IgD-negative memory B cell (primary cell): ENCODE data around the gene RAD51B. TPM values are rescaled to one million over a fixed set of nuclear protein-coding genes. Genes with fewer than 3 reads are reported as not detected.
A peak's percentile ranks its signal among the peaks of the same experiment; 100 is the strongest.
"Not testable (repeated sequence)": the region's sequence is repeated elsewhere in the genome, so short reads cannot be mapped to it uniquely, and the experiment has no call there.

Experiments
- H3K27ac Mint-ChIP-seq, 3 donors: one replicate each; pipeline ENCODE4 v1.8.0; 2020 to 2022; ENCODE audit warnings: mild to moderate bottlenecking in 3 of 3, mixed read lengths in 3 of 3, moderate library complexity in 1 of 3
- H3K27me3 Mint-ChIP-seq: one replicate; pipeline ENCODE4 v1.8.0; 2021; ENCODE audit warnings: mixed read lengths
- H3K36me3 Mint-ChIP-seq: one replicate; pipeline ENCODE4 v1.8.0; 2020; ENCODE audit warnings: mild to moderate bottlenecking, mixed read lengths
- H3K4me1 Mint-ChIP-seq, 3 donors: one replicate each; pipeline ENCODE4 v1.8.0; 2020 to 2022; ENCODE audit warnings: mixed read lengths in 3 of 3, mild to moderate bottlenecking in 1 of 3
- H3K4me3 Mint-ChIP-seq, 4 donors: one replicate each; pipeline ENCODE4 v1.8.0; 2020 to 2022; ENCODE audit warnings: mild to moderate bottlenecking in 4 of 4, mixed read lengths in 4 of 4, moderate library complexity in 3 of 4
- H3K9me3 Mint-ChIP-seq, 3 donors: one replicate each; pipeline ENCODE4 v1.8.0; 2020 to 2021; ENCODE audit warnings: mixed read lengths in 3 of 3, mild to moderate bottlenecking in 1 of 3
- polyA plus RNA-seq: library from polyadenylated mRNA; unstranded; fragments of 300-500 nt; fragmentation: Illumina TruSeq; gene quantifications from one replicate; pipeline ENCODE4 v1.2.3, GENCODE V29; 2021

RAD51B gene
- polyA plus RNA-seq, 1 donor from 2014 or later: 24.9 TPM

DNA sequence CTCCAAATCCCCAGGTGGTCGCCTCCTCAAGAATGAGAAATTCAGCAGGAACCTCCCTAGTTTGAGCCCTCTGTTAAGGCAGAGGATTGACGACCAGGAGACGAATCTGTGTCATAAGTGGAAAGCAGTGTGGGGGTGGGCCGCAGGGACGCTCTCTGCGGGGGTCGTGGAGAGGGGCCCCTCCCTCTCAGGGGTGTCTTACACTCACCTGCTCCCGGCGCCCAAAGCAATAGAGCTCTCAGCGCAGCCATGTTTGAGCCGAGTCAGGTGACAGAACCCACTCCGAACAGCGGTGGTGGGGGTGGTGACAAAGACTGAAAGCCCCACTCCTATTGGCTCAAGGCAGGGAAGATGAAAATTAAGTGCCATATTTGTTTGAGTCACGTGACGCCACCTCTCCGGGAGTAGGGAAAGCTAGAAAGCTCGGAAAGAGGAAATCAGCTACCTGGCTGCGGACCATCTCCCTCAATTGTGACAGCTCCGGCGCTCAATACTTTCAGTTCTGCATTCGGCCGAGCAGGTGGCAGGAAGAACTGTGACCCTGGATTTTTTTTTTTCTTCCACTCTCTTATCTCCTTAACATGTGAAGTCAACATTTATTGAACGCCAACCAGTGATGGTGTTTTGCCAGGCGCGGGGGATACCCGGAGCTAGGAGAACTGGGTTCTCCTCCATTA is 3.1 kb upstream of the RAD51B start, which contains the start of gene ZFYVE26:
Gene ZFYVE26, minus strand, starts transcription at position 265 of the 677 bp plus-strand sequence. CDS start 627 bp downstream, outside the sequence.
- Mint-ChIP-seq H3K9me3 (no peaks in the 10 kb centered on the region), H3K36me3 (peaks cover 5% of the 10 kb centered on the region), H3K4me1 (peaks cover 28 to 45% (median 43%) of the 10 kb centered on the region in 3 donors), H3K27me3 (no peaks in the 10 kb centered on the region), H3K27ac (peak within 1 kb of the TSS; percentile 84 to 98 (median 95)), H3K4me3 (peak within 1 kb of the TSS; percentile 94 to 99 (median 96))

DNA sequence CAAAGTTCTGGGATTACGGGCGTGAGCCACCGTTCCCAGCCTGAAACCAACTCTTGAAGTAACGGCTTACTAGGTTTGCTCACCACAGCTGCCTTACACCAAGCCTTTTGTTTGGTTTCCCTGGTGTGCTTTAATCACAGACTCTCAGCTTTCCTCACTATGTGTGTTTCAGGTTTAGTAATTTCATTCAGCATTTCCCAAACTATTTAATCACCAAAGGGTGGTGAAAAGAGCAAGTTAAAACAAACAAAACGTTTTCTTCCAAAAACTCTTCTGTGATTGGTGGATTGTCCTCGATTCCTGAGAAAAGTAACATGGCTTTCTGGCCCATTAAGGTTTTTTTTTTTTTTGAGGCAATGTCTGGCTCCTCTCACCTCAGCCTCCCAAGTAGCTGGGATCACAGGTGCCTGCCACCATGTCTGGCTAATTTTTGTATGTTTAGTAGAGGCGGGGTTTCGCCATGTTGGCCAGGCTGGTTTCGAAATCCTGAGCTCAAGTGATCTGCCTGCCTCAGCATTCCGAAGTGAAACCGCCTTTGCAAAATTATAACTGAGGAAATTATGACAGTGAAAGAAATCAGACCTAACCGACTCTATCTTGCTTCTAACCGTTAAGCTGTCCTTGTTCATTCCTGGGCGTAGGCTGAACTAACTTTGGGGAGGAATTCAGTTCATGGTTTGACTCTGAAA is 1.7 kb upstream of the RAD51B start:
- Mint-ChIP-seq H3K36me3 (peaks cover 4% of the 10 kb centered on the region), H3K27me3 (no peaks in the 10 kb centered on the region), H3K4me3 (peak overlapping the region in 3 of 4 donors; percentile 66 to 98 (median 97)), H3K9me3 (no peaks in the 10 kb centered on the region), H3K4me1 (peaks cover 20 to 43% (median 43%) of the 10 kb centered on the region in 3 donors), H3K27ac (peak overlapping the region; percentile 13 to 59 (median 28))

DNA sequence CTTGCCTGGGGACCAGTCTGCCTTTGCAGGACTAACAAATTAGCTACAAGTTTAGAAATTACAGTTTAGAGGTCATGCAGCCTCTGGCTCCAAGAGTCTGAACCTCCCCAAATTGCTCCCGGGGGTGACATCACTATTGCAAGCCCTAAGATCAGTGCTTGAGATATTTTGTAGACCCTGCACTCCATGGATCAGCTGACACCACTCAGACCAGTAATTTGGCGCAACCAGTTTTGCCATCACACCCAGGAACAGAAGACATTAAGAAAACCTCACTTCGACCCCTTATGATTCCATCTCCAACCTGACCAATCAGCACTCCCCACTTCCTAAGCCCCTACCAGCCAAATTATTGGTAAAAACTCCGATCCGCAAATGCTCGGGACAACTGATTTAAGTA is 1.1 kb upstream of the RAD51B start:
- Mint-ChIP-seq H3K4me1 (peaks cover 20 to 43% (median 43%) of the 10 kb centered on the region in 3 donors), H3K4me3 (peak overlapping the region; percentile 78 to 99 (median 98)), H3K27ac (peak overlapping the region; percentile 13 to 89 (median 59))
- H3K27me3 Mint-ChIP-seq, H3K9me3 Mint-ChIP-seq, H3K36me3 Mint-ChIP-seq: not testable (repeated sequence)

DNA sequence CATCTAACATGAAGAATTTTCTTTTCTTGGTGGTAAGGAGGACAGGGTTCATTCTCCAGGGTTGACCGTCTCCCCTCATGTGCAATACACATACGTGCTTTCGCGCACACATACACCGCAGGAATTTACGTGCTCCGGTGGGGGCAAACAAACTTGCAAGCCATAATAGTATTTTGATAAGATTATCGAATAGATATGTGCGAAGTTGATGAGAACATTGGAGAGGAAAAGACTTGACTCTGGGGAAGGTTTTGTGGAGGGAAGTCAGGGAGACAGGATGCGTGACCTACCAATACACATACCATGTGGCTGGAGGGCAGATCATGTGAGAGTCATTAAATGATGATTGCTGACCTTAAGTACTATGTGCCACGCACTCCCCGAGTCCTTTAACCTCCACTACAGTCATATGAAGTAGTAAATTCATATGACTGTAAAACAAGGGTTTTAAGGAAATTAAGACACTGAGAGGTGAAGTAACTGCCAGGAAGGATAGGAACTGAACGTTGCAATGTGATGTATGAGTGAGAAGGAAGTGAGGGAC is 921 bp downstream of the RAD51B start:
- Mint-ChIP-seq H3K36me3 (peaks cover 1% of the 10 kb centered on the region), H3K9me3 (no peaks in the 10 kb centered on the region), H3K4me3 (peak overlapping the region; percentile 97 to 100 (median 98)), H3K27me3 (no peaks in the 10 kb centered on the region), H3K4me1 (peaks cover 15 to 34% (median 29%) of the 10 kb centered on the region in 3 donors), H3K27ac (peak overlapping the region; percentile 89 to 98 (median 97))

DNA sequence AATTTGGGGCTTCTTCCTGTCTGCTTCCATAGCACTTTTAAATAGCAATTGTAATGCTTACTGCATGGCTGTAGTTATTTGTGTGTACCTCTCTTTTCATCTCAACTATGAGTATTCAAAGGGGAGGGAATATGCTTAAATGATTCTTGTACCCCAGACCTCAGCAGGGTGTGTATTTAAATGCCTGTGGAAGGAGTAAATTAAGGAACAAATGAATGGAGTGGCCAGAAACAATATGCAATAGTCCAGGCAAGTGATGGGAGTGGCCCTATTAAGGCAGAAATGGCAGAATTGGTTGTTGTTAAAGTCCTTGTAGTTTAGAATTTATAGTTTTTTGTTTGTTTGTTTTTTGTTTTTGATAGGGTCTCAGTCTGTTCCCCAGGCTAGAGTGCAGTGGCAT is 1.5 kb downstream of the RAD51B start:
- Mint-ChIP-seq H3K4me3 (peak overlapping the region; percentile 58 to 99 (median 98)), H3K4me1 (peaks cover 15 to 31% (median 25%) of the 10 kb centered on the region in 3 donors), H3K36me3 (peaks cover 3% of the 10 kb centered on the region), H3K9me3 (no peaks in the 10 kb centered on the region), H3K27me3 (no peaks in the 10 kb centered on the region), H3K27ac (no peak overlapping the region)

DNA sequence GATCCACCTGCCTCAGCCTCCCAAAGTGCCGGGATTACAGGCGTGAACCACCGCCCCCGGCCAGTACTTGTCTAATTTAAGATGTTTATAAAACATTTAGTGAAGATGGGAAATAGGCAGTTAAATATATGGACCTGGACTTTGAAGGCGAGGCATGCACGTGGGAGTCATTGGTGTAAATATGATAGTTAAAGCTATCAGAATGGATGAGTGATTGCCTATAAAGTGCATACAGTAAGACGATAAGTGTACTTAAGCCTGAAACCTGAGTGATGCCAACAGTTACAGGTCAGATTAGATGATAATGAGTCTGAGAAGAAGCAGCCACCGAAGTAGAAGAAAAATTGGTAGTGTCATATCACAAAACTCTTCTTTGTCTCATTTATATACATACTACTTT is 11.5 kb downstream of the RAD51B start:
- no peak overlapping the region for H3K4me3 Mint-ChIP-seq
- H3K4me1 Mint-ChIP-seq: peaks cover 0 to 2% (median 0%) of the 10 kb centered on the region in 3 donors
- peaks cover 17% of the 10 kb centered on the region for H3K36me3 Mint-ChIP-seq
- no peak overlapping the region for H3K27ac Mint-ChIP-seq
- H3K9me3 Mint-ChIP-seq: no peaks in the 10 kb centered on the region
- H3K27me3 Mint-ChIP-seq: no peaks in the 10 kb centered on the region

DNA sequence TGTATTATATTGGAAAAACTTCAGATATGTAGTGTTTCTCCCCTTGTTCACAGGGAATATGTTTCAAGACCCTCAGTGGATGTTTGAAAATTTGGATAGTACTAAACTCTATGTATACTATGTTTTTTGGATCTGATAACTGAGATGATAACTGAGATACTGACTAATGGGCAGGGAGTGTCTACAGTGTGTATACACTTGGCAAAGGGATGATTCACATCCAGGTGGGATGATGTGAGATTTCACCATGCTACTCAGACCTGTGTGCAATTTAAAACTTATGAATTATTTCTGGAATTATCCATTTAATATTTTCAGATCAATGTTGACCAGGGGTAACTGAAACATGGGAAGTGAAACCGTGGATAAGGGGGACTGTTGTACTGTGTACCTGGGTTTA is 13.8 kb downstream of the RAD51B start:
- Mint-ChIP-seq H3K4me3 (no peak overlapping the region), H3K36me3 (peaks cover 9% of the 10 kb centered on the region), H3K4me1 (peaks cover 0 to 5% (median 2%) of the 10 kb centered on the region in 3 donors), H3K27ac (peak overlapping the region in 1 of 3 donors; percentile 50), H3K27me3 (no peaks in the 10 kb centered on the region), H3K9me3 (no peaks in the 10 kb centered on the region)

DNA sequence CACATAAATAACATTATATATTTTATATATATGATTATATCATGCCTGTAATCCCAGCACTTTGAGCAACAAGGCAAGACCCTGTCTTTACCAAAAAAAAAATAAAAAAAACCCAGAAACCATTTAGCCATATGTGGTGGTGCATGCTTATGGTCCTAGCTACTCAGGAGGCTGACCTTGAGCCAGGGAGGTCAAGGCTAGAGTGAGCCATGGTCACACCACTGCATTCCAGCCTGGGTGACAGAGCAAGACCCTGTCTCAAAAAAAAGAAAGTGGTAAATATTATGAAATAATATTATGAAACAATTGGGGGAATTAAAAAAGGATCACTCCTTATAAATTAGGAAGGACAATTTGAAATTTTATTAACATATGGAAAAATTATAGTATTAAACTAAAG is 16.0 kb downstream of the RAD51B start:
- no peaks in the 10 kb centered on the region for H3K9me3 Mint-ChIP-seq
- no peak overlapping the region for H3K4me3 Mint-ChIP-seq
- H3K36me3 Mint-ChIP-seq: peaks cover 1% of the 10 kb centered on the region
- H3K4me1 Mint-ChIP-seq: peaks cover 0 to 5% (median 2%) of the 10 kb centered on the region in 3 donors
- no peak overlapping the region for H3K27ac Mint-ChIP-seq
- H3K27me3 Mint-ChIP-seq: no peaks in the 10 kb centered on the region

DNA sequence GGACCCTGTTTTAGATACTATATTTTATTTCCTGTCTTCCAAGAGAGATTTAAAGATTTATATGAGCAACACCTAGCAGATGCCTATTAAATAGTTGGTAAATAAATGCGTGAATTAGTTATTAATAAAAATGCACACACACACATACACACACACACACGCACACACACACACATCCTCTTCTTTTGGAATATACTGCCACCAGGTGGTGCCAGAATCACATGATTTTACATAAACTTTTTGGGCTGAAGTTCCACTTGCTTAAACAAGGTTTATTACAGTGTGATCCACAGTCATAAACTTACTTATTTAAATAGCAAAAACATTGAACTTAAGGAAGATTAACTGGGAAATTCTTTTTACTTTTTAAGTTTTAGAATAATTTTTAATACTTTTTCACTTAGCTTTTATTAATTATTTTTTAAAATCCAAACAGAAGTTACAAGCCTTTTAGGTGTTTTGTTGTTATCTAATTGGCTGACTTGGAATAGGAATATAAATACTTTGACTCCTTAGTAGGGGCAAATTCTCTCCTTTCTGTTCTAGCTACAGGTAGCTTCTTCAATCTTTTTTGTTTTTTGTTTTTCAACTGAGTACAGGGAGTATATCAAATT is 17.5 kb downstream of the RAD51B start:
- no peak overlapping the region for H3K4me3 Mint-ChIP-seq
- no peaks in the 10 kb centered on the region for H3K9me3 Mint-ChIP-seq
- no peaks in the 10 kb centered on the region for H3K36me3 Mint-ChIP-seq
- peaks cover 2 to 5% (median 3%) of the 10 kb centered on the region in 3 donors for H3K4me1 Mint-ChIP-seq
- H3K27me3 Mint-ChIP-seq: no peaks in the 10 kb centered on the region
- H3K27ac Mint-ChIP-seq: peak overlapping the region; percentile 14 to 29 (median 22)

DNA sequence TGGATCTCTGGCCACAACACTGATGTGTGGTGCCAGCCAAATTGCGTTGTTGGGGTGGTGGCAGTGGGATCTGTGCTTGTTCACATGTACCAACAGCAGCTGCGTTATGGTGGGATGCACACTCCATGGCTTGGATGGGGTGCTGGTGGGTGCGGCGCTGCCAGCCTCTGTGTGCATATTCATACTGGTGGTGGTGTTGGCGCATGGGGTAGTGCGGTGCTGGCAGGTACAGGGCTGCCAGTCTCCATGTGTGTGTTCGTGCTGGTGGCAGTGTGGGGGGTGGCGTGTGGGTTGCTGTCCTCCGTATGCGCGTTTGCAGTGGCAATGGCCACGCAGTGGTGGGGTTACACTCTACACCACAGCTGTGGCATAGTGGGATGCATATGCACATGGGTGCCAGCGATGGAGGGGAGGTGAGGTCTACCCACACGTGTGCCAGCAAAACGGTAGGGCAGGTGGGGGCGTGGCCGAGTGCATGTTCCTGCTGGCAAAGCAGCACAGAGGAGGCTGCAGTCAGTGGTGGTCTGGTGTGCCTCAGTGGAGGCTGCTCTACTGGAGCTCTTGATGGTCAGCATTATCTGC is 26.5 kb downstream of the RAD51B start:
- Mint-ChIP-seq H3K4me1 (peaks cover 0 to 13% (median 11%) of the 10 kb centered on the region in 3 donors), H3K36me3 (peaks cover 18% of the 10 kb centered on the region)

DNA sequence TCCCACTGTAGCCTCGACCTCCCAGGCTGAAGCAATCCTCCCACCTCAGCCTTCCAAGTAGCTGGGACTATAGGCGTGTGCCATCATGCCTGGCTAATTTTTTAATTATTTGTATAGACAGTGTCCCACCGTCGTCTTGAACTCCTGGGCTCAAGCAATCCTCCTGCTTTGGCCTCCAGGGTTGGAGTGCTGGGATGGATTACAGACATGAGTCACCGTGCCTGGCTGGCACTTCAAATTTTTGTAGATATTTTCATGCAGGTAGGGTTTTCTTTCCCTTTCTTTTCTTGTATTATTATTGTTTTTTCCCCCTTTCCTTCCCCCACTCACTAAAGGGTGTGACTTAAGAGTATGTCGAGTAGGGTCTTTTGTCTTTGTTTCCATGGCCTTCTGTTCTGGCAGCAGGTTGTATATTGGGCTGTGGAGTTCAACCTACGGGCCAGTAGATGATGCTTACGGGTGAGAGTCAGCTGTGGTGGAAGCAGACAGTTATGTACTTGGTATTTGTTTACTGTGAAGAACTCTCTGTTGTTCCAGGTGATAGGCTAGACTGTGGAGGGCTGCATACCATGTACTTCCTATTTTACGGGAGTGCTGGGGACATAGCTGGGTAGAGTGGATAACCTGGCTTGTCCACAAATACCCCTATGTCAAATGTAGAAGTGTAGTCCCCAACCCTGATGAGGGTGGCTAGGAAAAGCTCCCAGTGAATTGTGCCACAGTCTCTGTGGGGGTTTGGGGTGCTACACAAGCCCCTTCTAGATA is 30.7 kb downstream of the RAD51B start:
- Mint-ChIP-seq H3K27ac (no peak overlapping the region), H3K4me3 (no peak overlapping the region), H3K4me1 (peaks cover 6 to 10% (median 8%) of the 10 kb centered on the region in 3 donors), H3K36me3 (peaks cover 16% of the 10 kb centered on the region), H3K9me3 (peaks cover 0 to 3% (median 1%) of the 10 kb centered on the region in 3 donors), H3K27me3 (no peaks in the 10 kb centered on the region)

More for the DNA sequence above, 26.5 kb downstream of the RAD51B start:
- H3K27me3 Mint-ChIP-seq: no peaks in the 10 kb centered on the region
- no peak overlapping the region for H3K27ac Mint-ChIP-seq
- H3K9me3 Mint-ChIP-seq: peaks cover 1 to 4% (median 3%) of the 10 kb centered on the region in 3 donors
- no peak overlapping the region for H3K4me3 Mint-ChIP-seq

DNA sequence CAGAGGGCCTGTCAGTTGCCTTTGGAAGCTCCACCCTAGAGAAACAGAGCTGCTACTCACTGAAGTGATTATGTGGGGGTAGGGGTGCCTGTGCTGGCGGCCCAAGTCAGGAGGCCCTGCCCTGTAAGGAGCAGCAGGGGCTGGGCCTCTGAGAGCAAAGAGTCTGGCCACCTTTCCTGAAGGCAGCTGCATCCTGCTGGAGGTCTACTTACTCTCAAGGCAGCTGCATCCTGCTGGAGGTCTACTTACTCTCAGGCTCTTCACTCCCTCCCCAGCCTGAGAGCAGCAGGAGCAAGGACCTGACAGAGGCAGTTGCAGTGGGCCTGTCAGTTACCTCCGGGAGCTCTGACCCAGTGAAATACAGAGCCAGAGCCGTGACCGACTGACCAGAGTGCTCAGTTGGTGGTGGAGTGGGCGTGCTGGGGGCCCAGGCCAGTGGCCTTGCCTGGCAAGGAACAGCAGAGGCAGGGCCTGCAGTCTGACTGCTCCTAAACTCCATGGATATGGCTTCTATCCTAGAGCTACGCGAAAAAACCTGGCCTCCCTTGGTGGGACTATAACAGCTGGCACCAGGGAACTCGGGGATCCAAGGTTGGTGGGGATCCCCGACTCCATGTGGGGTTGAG is 32.3 kb downstream of the RAD51B start:
- H3K27me3 Mint-ChIP-seq: no peaks in the 10 kb centered on the region

DNA sequence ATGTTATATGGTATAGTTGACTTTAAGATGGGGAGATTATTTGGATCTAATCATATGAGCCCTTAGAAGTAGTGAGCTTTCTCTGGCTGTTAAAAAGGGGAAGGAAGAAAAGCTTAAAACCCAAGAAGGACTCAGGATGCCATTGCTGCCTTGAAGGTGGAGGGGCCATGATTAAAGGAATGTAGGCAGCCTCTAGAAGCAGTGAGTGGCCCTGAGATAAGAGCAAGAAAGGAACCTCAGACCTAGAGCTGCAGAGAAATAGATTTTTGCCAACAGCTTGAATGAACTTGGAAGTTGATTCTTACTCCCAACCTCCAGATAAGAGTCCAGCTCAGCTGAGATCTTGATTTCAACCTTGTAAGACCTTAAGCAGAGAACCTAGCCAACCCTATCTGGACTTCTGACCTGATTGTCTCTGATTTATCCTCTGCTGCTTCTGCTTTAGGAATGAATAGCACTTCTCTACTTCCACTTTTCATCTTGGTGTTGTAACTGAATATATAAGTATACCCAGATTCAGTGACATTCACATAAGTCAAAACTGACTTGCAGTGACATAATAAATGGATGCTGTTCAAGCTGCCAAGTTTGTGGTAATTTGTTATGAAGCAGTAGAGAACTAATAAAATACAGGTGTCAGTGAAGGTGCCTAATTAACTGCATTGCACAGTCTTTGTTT is 33.5 kb downstream of the RAD51B start:
- Mint-ChIP-seq H3K36me3 (peaks cover 8% of the 10 kb centered on the region), H3K4me1 (peaks cover 6 to 10% (median 8%) of the 10 kb centered on the region in 3 donors), H3K4me3 (no peak overlapping the region), H3K27ac (no peak overlapping the region), H3K27me3 (no peaks in the 10 kb centered on the region), H3K9me3 (peaks cover 0 to 1% (median 0%) of the 10 kb centered on the region in 3 donors)

More for the DNA sequence above, 32.3 kb downstream of the RAD51B start:
- Mint-ChIP-seq H3K9me3 (peaks cover 0 to 3% (median 1%) of the 10 kb centered on the region in 3 donors), H3K4me3 (no peak overlapping the region), H3K4me1 (peaks cover 6 to 10% (median 8%) of the 10 kb centered on the region in 3 donors), H3K27ac (no peak overlapping the region), H3K36me3 (peaks cover 15% of the 10 kb centered on the region)
